Measurements from ENCODE around the gene CDH6. TPM values are rescaled to one million over a fixed set of nuclear protein-coding genes. Genes with fewer than 3 reads are reported as not detected.

Gene CDH6
- total RNA-seq, 1 experiment from 2014 or later: 0.12 TPM

DNA sequence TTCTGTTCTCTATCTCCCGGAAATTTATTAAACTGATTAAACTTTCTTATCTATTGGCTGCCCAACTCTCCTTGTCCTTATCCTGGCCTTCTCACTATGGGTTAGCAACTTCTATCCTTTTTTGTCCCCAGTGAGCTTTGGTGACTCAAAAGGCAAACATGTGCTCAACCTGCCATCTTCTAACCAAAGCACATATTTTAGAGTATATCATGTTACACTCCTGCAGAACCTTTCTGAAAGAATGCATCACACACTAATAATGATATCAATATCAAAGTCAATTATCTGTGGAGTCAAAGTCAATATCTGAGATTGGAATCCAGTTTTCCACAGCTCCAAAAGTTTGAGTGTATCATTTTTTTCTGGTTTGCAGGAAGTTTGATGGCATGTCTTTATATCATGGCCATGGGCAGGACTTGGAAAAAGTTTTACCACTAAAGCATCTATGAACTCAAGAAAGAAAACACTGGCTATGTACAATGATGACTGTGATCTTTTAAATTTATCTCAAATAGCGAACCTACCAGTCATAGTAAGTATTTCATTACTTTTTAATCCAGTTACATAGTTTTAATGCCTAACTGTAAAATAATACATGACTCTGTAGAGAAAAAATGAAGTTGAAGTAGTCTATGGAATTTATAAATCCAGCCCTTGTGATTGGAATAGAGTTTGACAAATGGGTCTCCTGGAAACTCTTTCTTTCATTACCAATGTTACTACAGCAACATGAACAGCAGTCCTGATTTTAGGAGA, 171.6 kb downstream of the CDH6 start:
- POLR2A ChIA-PET: no interaction called here
- no peak for TF ChIP-seq POLR2AphosphoS5 (IDR thresholded peaks at IDR 0.05; ENCODE audit: low read depth, low read length)
- no peak for TF ChIP-seq ZNF274 (IDR thresholded peaks at IDR 0.05; ENCODE audit: low read depth, low read length)
- TF ChIP-seq SRF (IDR thresholded peaks at IDR 0.05; ENCODE audit: low read depth): no peak
- TF ChIP-seq, protein P1, sequence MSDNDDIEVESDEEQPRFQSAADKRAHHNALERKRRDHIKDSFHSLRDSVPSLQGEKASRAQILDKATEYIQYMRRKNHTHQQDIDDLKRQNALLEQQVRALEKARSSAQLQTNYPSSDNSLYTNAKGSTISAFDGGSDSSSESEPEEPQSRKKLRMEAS (IDR thresholded peaks at IDR 0.05): no peak
- Histone ChIP-seq H3K27me3 (ENCODE audit: insufficient read depth, low read length) (peaks cover 23% of the 10 kb centered on the region), H3K4me2 (ENCODE audit: low read length) (no peak overlapping the region), H3K79me2 (ENCODE audit: insufficient read depth, low read length) (no peaks in the 10 kb centered on the region), H2AFZ (ENCODE audit: low read depth, low read length, poor library complexity, severe bottlenecking) (no peak overlapping the region), H3K9me3 (ENCODE audit: control insufficient read depth in 1 of 2, insufficient read depth in 1 of 2, low read depth in 1 of 2, low read length in 2 of 2) (no peaks in the 10 kb centered on the region), H3K9ac (ENCODE audit: low read length) (no peak overlapping the region), H3K27ac (ENCODE audit: low read depth, low read length) (no peak overlapping the region), H3K36me3 (ENCODE audit: control insufficient read depth in 1 of 2, insufficient read depth in 2 of 2, low read length in 2 of 2) (no peaks in the 10 kb centered on the region), H3K4me3 (replicated peaks in 1 of 2; ENCODE audit: low read depth in 1 of 2, low read length in 2 of 2) (no peak overlapping the region), H3K9me2 (ENCODE audit: insufficient read depth) (no peaks in the 10 kb centered on the region), H3K4me1 (ENCODE audit: control insufficient read depth in 1 of 2, insufficient read depth in 2 of 2, low read length in 2 of 2) (no peaks in the 10 kb centered on the region), H4K20me1 (ENCODE audit: insufficient read depth) (no peaks in the 10 kb centered on the region)
- DNase-seq (ENCODE audit: low read depth, low spot score) (no peak), ATAC-seq (no peak)
- CTCF ChIA-PET: no interaction called here
- RAD21 ChIA-PET (ENCODE audit: low non-redundant PET in 1 of 2, low total read pairs in 2 of 2, uncharacterized antibody in 2 of 2, unreplicated experiment in 2 of 2): no interaction called here
- no TSS peak for BruUV-seq (replicated peaks)
- intact Hi-C loops (cut with micrococcal nuclease): no loop called here

DNA sequence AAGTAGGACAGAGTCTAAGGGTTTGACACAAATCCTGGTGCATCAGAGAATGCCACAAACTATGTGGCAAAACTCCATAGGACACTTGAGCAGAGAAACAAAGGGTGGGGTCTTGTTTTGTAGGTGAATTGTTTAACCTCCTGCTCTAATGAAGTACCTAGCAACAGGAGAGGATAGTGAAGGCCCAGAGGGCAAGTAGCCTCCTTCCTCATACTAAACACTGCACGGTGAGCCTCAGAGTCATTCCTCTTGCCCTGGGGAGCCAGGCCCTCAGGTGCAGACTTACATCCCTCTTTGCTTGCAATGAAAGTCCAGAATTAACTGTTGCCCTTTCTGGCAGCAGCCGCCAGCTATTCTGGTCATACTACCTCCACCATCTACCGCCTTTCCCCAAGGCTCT, 172.3 kb downstream of the CDH6 start:
- POLR2A ChIA-PET: no interaction called here
- no peak for DNase-seq (ENCODE audit: low read depth, low spot score)
- TF ChIP-seq EGR1 (IDR thresholded peaks at IDR 0.05; ENCODE audit: low read depth): no peak
- no peak for TF ChIP-seq REST (IDR thresholded peaks at IDR 0.05; ENCODE audit: low read depth)
- TF ChIP-seq POLR2AphosphoS5 (IDR thresholded peaks at IDR 0.05; ENCODE audit: low read depth, low read length): no peak
- TF ChIP-seq, protein P2, sequence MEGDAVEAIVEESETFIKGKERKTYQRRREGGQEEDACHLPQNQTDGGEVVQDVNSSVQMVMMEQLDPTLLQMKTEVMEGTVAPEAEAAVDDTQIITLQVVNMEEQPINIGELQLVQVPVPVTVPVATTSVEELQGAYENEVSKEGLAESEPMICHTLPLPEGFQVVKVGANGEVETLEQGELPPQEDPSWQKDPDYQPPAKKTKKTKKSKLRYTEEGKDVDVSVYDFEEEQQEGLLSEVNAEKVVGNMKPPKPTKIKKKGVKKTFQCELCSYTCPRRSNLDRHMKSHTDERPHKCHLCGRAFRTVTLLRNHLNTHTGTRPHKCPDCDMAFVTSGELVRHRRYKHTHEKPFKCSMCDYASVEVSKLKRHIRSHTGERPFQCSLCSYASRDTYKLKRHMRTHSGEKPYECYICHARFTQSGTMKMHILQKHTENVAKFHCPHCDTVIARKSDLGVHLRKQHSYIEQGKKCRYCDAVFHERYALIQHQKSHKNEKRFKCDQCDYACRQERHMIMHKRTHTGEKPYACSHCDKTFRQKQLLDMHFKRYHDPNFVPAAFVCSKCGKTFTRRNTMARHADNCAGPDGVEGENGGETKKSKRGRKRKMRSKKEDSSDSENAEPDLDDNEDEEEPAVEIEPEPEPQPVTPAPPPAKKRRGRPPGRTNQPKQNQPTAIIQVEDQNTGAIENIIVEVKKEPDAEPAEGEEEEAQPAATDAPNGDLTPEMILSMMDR (IDR thresholded peaks at IDR 0.05 in 2 of 3, conservative IDR thresholded peaks at IDR 0.05 in 1 of 3; ENCODE audit: borderline replicate concordance in 1 of 3, insufficient read depth in 1 of 3, low read depth in 2 of 3, low read length in 2 of 3): no peak
- no peak for TF ChIP-seq POLR2A (IDR thresholded peaks at IDR 0.05; ENCODE audit: borderline replicate concordance, extremely low read depth, insufficient read depth, insufficient read length)
- no peak for TF ChIP-seq ZBTB33 (IDR thresholded peaks at IDR 0.05; ENCODE audit: extremely low read depth, insufficient replicate concordance, low read length)
- no peak for TF ChIP-seq CEBPB (IDR thresholded peaks at IDR 0.05; ENCODE audit: low read depth)
- TF ChIP-seq EZH2 (IDR thresholded peaks at IDR 0.05): no peak
- TF ChIP-seq RAD21 (IDR thresholded peaks at IDR 0.05; ENCODE audit: low read depth): no peak
- TF ChIP-seq SRF (IDR thresholded peaks at IDR 0.05; ENCODE audit: low read depth): no peak

More for the DNA sequence above, 172.3 kb downstream of the CDH6 start:
- BruUV-seq (replicated peaks): no TSS peak
- H3K36me3 ChIP-seq (ENCODE audit: control insufficient read depth in 1 of 2, insufficient read depth in 2 of 2, low read length in 2 of 2): no peaks in the 10 kb centered on the region
- H3K27me3 ChIP-seq (ENCODE audit: insufficient read depth, low read length): peaks cover 23% of the 10 kb centered on the region
- ATAC-seq: no peak
- ChIA-PET CTCF (no interaction called here), RAD21 (ENCODE audit: low non-redundant PET in 1 of 2, low total read pairs in 2 of 2, uncharacterized antibody in 2 of 2, unreplicated experiment in 2 of 2) (no interaction called here)
- no peak overlapping the region for H3K27ac ChIP-seq (ENCODE audit: low read depth, low read length)
- H3K4me2 ChIP-seq (ENCODE audit: low read length): no peak overlapping the region
- H3K9ac ChIP-seq (ENCODE audit: low read length): no peak overlapping the region
- H3K4me3 ChIP-seq (replicated peaks in 1 of 2; ENCODE audit: low read depth in 1 of 2, low read length in 2 of 2): no peak overlapping the region
- H4K20me1 ChIP-seq (ENCODE audit: insufficient read depth): no peaks in the 10 kb centered on the region
- intact Hi-C loops (cut with micrococcal nuclease): no loop called here
- H3K4me1 ChIP-seq (ENCODE audit: control insufficient read depth in 1 of 2, insufficient read depth in 2 of 2, low read length in 2 of 2): no peaks in the 10 kb centered on the region
- H3K79me2 ChIP-seq (ENCODE audit: insufficient read depth, low read length): no peaks in the 10 kb centered on the region
- H3K9me3 ChIP-seq (ENCODE audit: control insufficient read depth in 1 of 2, insufficient read depth in 1 of 2, low read depth in 1 of 2, low read length in 2 of 2): no peaks in the 10 kb centered on the region
- H3K9me2 ChIP-seq (ENCODE audit: insufficient read depth): no peaks in the 10 kb centered on the region
- no peak overlapping the region for H2AFZ ChIP-seq (ENCODE audit: low read depth, low read length, poor library complexity, severe bottlenecking)
